H1 (cell line): Measurements from ENCODE around the gene MYH9. TPM values are rescaled to one million over a fixed set of nuclear protein-coding genes. Genes with fewer than 3 reads are reported as not detected.
A peak's percentile ranks its signal among the peaks of the same experiment; 100 is the strongest.

Experiments used
- CTCF ChIA-PET: fragments of 300-600 bp; sonication (Branson Sonifier 250); formaldehyde crosslinking; loops from one replicate; lab custom pipeline; 2021; ENCODE audit not compliant: partially characterized antibody; lab: Charles Lee
- POLR2A ChIA-PET: fragments of 300-600 bp; sonication (Branson Sonifier 250); formaldehyde crosslinking; loops from one replicate; lab custom pipeline; 2021; ENCODE audit warnings: inconsistent platforms; ENCODE audit not compliant: partially characterized antibody; lab: Charles Lee
- DNase-seq, 2 experiments: peaks; one replicate each; pipeline versions ENCODE4 v3.0.0 to v3.0.0-alpha.2; 2010 to 2022; ENCODE audit warnings: low spot score in 2 of 2, low read depth in 1 of 2, mixed read lengths in 1 of 2
- FAIRE-seq: peaks from 2 replicates; lab custom pipeline; 2011; peaks lifted over from hg19 to GRCh38; lab: Jason Lieb, UNC
- H2AFZ ChIP-seq: 2 replicates; pipeline ENCODE4 v1.8.1; 2012; ENCODE audit warnings: low read length, inconsistent platforms
- H2AK5ac ChIP-seq: 2 replicates; pipeline ENCODE4 v1.6.1; 2013; ENCODE audit warnings: low read depth, low read length
- H2BK120ac ChIP-seq: replicated peaks from 2 replicates; pipeline ENCODE3; 2013; ENCODE audit warnings: low read depth, low read length, inconsistent platforms
- H2BK12ac ChIP-seq: 2 replicates; pipeline ENCODE4 v1.6.1; 2013; ENCODE audit warnings: low read depth, low read length
- H2BK15ac ChIP-seq: 2 replicates; pipeline ENCODE4 v1.6.1; 2013; ENCODE audit warnings: low read length
- H2BK20ac ChIP-seq: 2 replicates; pipeline ENCODE4 v1.6.1; 2013; ENCODE audit warnings: low read length
- H2BK5ac ChIP-seq: 2 replicates; pipeline ENCODE4 v1.6.1; 2013; ENCODE audit warnings: low read depth, low read length
- H3K14ac ChIP-seq: 2 replicates; pipeline ENCODE4 v1.6.1; 2013; ENCODE audit warnings: inconsistent platforms; ENCODE audit not compliant: insufficient read length
- H3K18ac ChIP-seq: 2 replicates; pipeline ENCODE4 v1.6.1; 2013; ENCODE audit warnings: low read length; ENCODE audit errors: extremely low read depth
- H3K23ac ChIP-seq: 2 replicates; pipeline ENCODE4 v1.6.1; 2013; ENCODE audit warnings: inconsistent platforms; ENCODE audit not compliant: insufficient read length
- H3K23me2 ChIP-seq: 2 replicates; pipeline ENCODE4 v1.6.1; 2013; ENCODE audit warnings: low read depth, low read length
- H3K27ac ChIP-seq: 2 replicates; pipeline ENCODE4 v1.6.1; 2011; ENCODE audit warnings: low read depth, low read length, inconsistent platforms
- H3K27me3 ChIP-seq, 4 experiments: replicated peaks in 1 of 4; 1 replicate in 1 of 4; 2 replicates in 3 of 4; pipeline versions ENCODE4 v1.6.1 to v1.8.1; 2011 to 2013; ENCODE audit warnings: low read length in 3 of 4, mild to moderate bottlenecking in 3 of 4, inconsistent platforms in 2 of 4, mixed read lengths in 2 of 4, moderate library complexity in 1 of 4; ENCODE audit not compliant: control insufficient read depth in 3 of 4, insufficient read depth in 3 of 4; ENCODE audit errors: extremely low read depth in 1 of 4
- H3K36me3 ChIP-seq, 4 experiments: 2 replicates each; pipeline versions ENCODE4 v1.6.1 to v1.8.1; 2011 to 2013; ENCODE audit warnings: mild to moderate bottlenecking in 4 of 4, low read length in 3 of 4, moderate library complexity in 2 of 4, control low read depth in 1 of 4, inconsistent platforms in 1 of 4; ENCODE audit not compliant: insufficient read depth in 4 of 4, control insufficient read depth in 2 of 4
- H3K4ac ChIP-seq: replicated peaks from 2 replicates; pipeline ENCODE3; 2013; ENCODE audit warnings: low read length, low read depth, mixed read lengths, inconsistent platforms; ENCODE audit not compliant: insufficient read length
- H3K4me1 ChIP-seq, 4 experiments: replicated peaks in 1 of 4; 1 replicate in 1 of 4; 2 replicates in 3 of 4; pipeline versions ENCODE4 v1.6.1 to v1.8.1; 2011 to 2013; ENCODE audit warnings: low read length in 3 of 4, inconsistent platforms in 2 of 4, mixed read lengths in 1 of 4; ENCODE audit not compliant: insufficient read depth in 4 of 4, control insufficient read depth in 3 of 4
- H3K4me2 ChIP-seq, 2 experiments: 2 replicates each; pipeline versions ENCODE4 v1.6.1 to v1.8.1; 2011 to 2013; ENCODE audit warnings: low read depth in 2 of 2, low read length in 2 of 2, control low read depth in 1 of 2, inconsistent platforms in 1 of 2, mild to moderate bottlenecking in 1 of 2; ENCODE audit not compliant: insufficient read depth in 1 of 2
- H3K4me3 ChIP-seq, 4 experiments: fragments of 200-600, 300-600 bp in 1 of 4; sonication (generic), shearing (Covaris generic), sonication (Bioruptor Twin) in 1 of 4; 2 replicates each; pipeline versions ENCODE4 v1.5.1 to v1.8.1; 2011 to 2016; ENCODE audit warnings: low read length in 4 of 4, low read depth in 3 of 4, control low read depth in 2 of 4, inconsistent platforms in 2 of 4, mild to moderate bottlenecking in 2 of 4, mixed read lengths in 1 of 4, moderate library complexity in 1 of 4; ENCODE audit not compliant: insufficient read depth in 2 of 4; ENCODE audit errors: extremely low read depth in 1 of 4
- H3K56ac ChIP-seq: replicated peaks from 2 replicates; pipeline ENCODE3; 2013; ENCODE audit warnings: low read depth, mild to moderate bottlenecking, mixed read lengths, low read length, inconsistent platforms; ENCODE audit not compliant: insufficient read length
- H3K79me1 ChIP-seq: 2 replicates; pipeline ENCODE4 v1.6.1; 2013; ENCODE audit warnings: low read depth, low read length, control low read depth
- H3K79me2 ChIP-seq, 2 experiments: 2 replicates each; pipeline versions ENCODE4 v1.6.1 to v1.8.1; 2012 to 2013; ENCODE audit warnings: low read length in 2 of 2, mild to moderate bottlenecking in 2 of 2, inconsistent platforms in 1 of 2; ENCODE audit not compliant: insufficient read depth in 2 of 2, control insufficient read depth in 1 of 2
- H3K9ac ChIP-seq, 4 experiments: replicated peaks in 1 of 4; 1 replicate in 1 of 4; 2 replicates in 3 of 4; pipeline versions ENCODE4 v1.6.1 to v1.8.1; 2011 to 2013; ENCODE audit warnings: low read depth in 3 of 4, low read length in 3 of 4, control low read depth in 2 of 4, mild to moderate bottlenecking in 2 of 4, moderate library complexity in 2 of 4, inconsistent platforms in 1 of 4; ENCODE audit errors: extremely low read depth in 1 of 4
- H3K9me3 ChIP-seq, 2 experiments: 2 replicates each; pipeline versions ENCODE4 v1.6.1 to v1.8.1; 2012 to 2013; ENCODE audit warnings: mild to moderate bottlenecking in 2 of 2, moderate library complexity in 2 of 2, control low read depth in 1 of 2, inconsistent platforms in 1 of 2, low read depth in 1 of 2, low read length in 1 of 2, mixed read lengths in 1 of 2; ENCODE audit not compliant: insufficient read depth in 2 of 2
- H4K20me1 ChIP-seq, 2 experiments: replicated peaks in 1 of 2; 2 replicates each; pipeline versions ENCODE3 to v1.8.1; 2011 to 2013; ENCODE audit warnings: inconsistent platforms in 2 of 2, low read length in 2 of 2, mild to moderate bottlenecking in 1 of 2; ENCODE audit not compliant: insufficient read depth in 2 of 2, control insufficient read depth in 1 of 2
- H4K5ac ChIP-seq: 2 replicates; pipeline ENCODE4 v1.6.1; 2013; ENCODE audit warnings: low read length, low read depth, mixed read lengths, inconsistent platforms; ENCODE audit not compliant: insufficient read length
- H4K8ac ChIP-seq: 2 replicates; pipeline ENCODE4 v1.8.0; 2013; ENCODE audit warnings: mild to moderate bottlenecking, moderate library complexity, low read length, inconsistent platforms; ENCODE audit not compliant: insufficient read depth; ENCODE audit errors: extremely low read depth
- H4K91ac ChIP-seq: replicated peaks from 2 replicates; pipeline ENCODE3; 2013; ENCODE audit warnings: low read length, mixed read lengths, inconsistent platforms; ENCODE audit not compliant: insufficient read length
- BACH1 ChIP-seq: IDR thresholded peaks from 2 replicates; pipeline ENCODE4 v1.6.1; 2012; ENCODE audit warnings: low read length, improper control_type of control experiment
- CTBP2 ChIP-seq: IDR thresholded peaks from 2 replicates; pipeline ENCODE4 v1.7.0; 2011; ENCODE audit warnings: borderline replicate concordance, mild to moderate bottlenecking, moderate library complexity, mixed read lengths, low read length; ENCODE audit not compliant: insufficient read depth, insufficient read length
- PHF8 ChIP-seq: fragments of 200-600 bp; sonication (generic); conservative IDR thresholded peaks from 2 replicates; pipeline ENCODE4 v1.7.1; 2012; ENCODE audit warnings: low read depth, mild to moderate bottlenecking, inconsistent platforms, low read length, moderate library complexity
- SIRT6 ChIP-seq: IDR thresholded peaks from one replicate; pipeline ENCODE4 v1.7.1; 2012; ENCODE audit warnings: low read length, inconsistent platforms
- TEAD4 ChIP-seq: IDR thresholded peaks from 2 replicates; pipeline ENCODE4 v1.6.1; 2012; ENCODE audit warnings: low read depth, low read length, inconsistent platforms, mixed read lengths
- WGBS, 2 experiments: shearing (Covaris generic) in 1 of 2; methylation state at CpG; one replicate each; pipeline versions ENCODE4 v1.1.6 to v1.1.7; 2013 to 2015; ENCODE audit warnings: low lambda C conversion rate in 2 of 2, mixed read lengths in 2 of 2, inconsistent platforms in 1 of 2, low coverage in 1 of 2, missing lambda C conversion rate in 1 of 2; ENCODE audit not compliant: insufficient replicate concordance in 2 of 2, insufficient coverage in 1 of 2, insufficient read length in 1 of 2; ENCODE audit errors: extremely low coverage in 1 of 2, missing lambda C conversion rate in 1 of 2; 5-methylcytosine and 5-hydroxymethylcytosine counted together
- polyA plus RNA-seq, 7 experiments: library from polyadenylated mRNA; depleted of rRNA in 3 of 7; stranded (reverse) in 5 of 7; unstranded in 2 of 7; fragments of >200 nt in 5 of 7; fragments of 200-250 nt in 2 of 7; gene quantifications; 1 replicate in 5 of 7; 2 replicates in 1 of 7; 4 replicates in 1 of 7; pipeline versions ENCODE4 v1.2.1 to v1.2.3, GENCODE V29; 2011 to 2013; ENCODE audit warnings: missing spikeins in 2 of 7, mixed read lengths in 2 of 7
- total RNA-seq: library from RNA; stranded (reverse); fragmentation: NEBNext Ultra II Directional; extraction: Animal tissue kit (Norgen Biotek cat#: 25700); gene quantifications from 2 replicates; pipeline ENCODE4 v1.2.1, GENCODE V29; 2021

Gene MYH9
- total and polyA plus RNA-seq, 2 of the 8 experiments (the other 6 are each of a cell fraction or from before 2014, with no cell fraction given) = 24.9 to 322 TPM

DNA sequence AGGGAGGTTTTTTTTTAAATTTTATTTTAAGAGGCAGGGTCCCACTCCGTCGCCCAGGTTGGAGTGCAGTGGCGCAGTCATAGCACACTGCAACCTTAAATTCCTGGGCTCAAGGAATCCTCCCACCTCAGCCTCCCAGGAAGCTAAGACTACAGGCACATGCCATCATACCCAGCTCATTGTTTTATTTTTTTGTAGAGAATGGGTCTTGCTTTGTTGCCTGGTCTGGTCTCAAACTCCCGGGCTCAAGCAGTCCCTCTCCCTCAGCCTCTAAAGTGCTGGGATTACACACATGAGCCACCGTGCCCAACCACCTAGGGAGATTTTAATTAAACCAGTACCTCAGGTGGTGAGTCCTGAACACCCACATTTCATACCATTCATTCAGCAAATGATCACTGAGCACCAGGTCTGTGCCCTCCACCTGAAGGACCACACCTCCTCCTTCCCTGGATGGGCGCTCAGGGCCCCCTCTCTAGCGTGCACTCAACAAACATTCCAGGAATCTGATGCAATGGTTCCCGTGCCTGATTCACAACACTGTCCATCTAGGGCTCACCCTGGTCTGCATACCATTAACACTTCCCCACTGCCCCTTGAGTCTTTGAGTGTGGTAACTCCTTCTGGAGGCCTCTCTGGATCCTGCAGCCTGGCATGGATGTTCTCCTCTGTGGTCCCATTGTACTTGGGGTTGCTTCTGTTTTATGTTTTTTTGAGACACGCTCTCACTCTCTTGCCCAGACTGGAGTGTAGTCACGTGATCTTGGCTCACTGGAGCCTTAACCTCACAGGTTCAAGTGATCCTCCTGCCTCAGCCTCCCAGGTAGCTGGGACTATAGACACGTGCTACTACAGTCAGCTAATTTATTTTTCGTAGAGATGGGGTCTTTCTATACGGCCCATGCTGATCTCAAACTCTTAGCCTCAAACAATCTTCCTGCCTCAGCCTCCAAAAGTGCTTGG is 9.6 kb upstream of the MYH9 start:
- H2AFZ ChIP-seq = no peak overlapping the region
- H3K9me3 ChIP-seq = no peaks in the 10 kb centered on the region
- H3K27ac ChIP-seq = no peak overlapping the region
- H2AK5ac ChIP-seq = peak overlapping the region; percentile 82; the same call in 1 of the 2 replicates
- H3K79me2 ChIP-seq = no peaks in the 10 kb centered on the region
- peak overlapping the region; percentile 52; the same call in 1 of the 2 replicates for H2BK5ac ChIP-seq
- peak overlapping the region; percentile 34 for H4K91ac ChIP-seq
- H3K4me3 ChIP-seq = no peak overlapping the region
- ChIA-PET POLR2A (interaction anchor here (0.6 to 2.8 kb wide), 5 partner anchors 8 to 69 kb away, joined by 3 to 19 read pairs (median 4); no protein-coding TSS in a partner anchor), CTCF (interaction anchor here (1.5 kb wide), 2 partner anchors 11 to 73 kb away, joined by 5 to 8 read pairs; no protein-coding TSS in a partner anchor)
- no peak overlapping the region for H3K9ac ChIP-seq
- peak overlapping the region; percentile 60; the same call in 1 of the 2 replicates for H3K18ac ChIP-seq
- FAIRE-seq = no peak
- no peak overlapping the region for H3K4ac ChIP-seq
- 87% methylated on average over 13 of the region's 13 CpGs; no CpG with 5 or more reads in 1 of the 2 experiments for WGBS, 2 experiments
- no peak overlapping the region for H4K5ac ChIP-seq
- no peaks in the 10 kb centered on the region; the same call in 1 of the 2 replicates for H3K23me2 ChIP-seq
- peaks cover 0 to 5% (median 2%) of the 10 kb centered on the region in 4 experiments; a peak in 4 of 7 replicates for H3K4me1 ChIP-seq
- H3K56ac ChIP-seq = no peak overlapping the region
- H3K23ac ChIP-seq = no peak overlapping the region
- no peaks in the 10 kb centered on the region for H3K27me3 ChIP-seq
- no peak overlapping the region for H2BK120ac ChIP-seq
- H2BK12ac ChIP-seq = peak overlapping the region; percentile 84
- TF ChIP-seq SIRT6 (no peak), PHF8 (no peak), TEAD4 (0 out of 2 replicates have a peak, but pooled peaks have one; percentile 35), CTBP2 (no peak), BACH1 (no peak)
- TF ChIP-seq, all 59 proteins: peak for 1
- H2BK15ac ChIP-seq = peak overlapping the region; percentile 18; the same call in 1 of the 2 replicates
- no peak overlapping the region for H4K8ac ChIP-seq
- H3K14ac ChIP-seq = no peak overlapping the region
- no peaks in the 10 kb centered on the region for H3K36me3 ChIP-seq
- DNase-seq = no peak
- no peaks in the 10 kb centered on the region for H3K79me1 ChIP-seq
- no peak overlapping the region for H3K4me2 ChIP-seq
- no peak overlapping the region for H2BK20ac ChIP-seq
- no peaks in the 10 kb centered on the region for H4K20me1 ChIP-seq
